GM21515 (cell line): ENCODE measurements around the gene B4GALT2.

Source experiments
- ATAC-seq: cut with Tn5 transposase; IDR thresholded peaks from one replicate; pipeline ENCODE4 v1.9.1; 2021; ENCODE audit not compliant: unreplicated experiment

B4GALT2 gene

DNA sequence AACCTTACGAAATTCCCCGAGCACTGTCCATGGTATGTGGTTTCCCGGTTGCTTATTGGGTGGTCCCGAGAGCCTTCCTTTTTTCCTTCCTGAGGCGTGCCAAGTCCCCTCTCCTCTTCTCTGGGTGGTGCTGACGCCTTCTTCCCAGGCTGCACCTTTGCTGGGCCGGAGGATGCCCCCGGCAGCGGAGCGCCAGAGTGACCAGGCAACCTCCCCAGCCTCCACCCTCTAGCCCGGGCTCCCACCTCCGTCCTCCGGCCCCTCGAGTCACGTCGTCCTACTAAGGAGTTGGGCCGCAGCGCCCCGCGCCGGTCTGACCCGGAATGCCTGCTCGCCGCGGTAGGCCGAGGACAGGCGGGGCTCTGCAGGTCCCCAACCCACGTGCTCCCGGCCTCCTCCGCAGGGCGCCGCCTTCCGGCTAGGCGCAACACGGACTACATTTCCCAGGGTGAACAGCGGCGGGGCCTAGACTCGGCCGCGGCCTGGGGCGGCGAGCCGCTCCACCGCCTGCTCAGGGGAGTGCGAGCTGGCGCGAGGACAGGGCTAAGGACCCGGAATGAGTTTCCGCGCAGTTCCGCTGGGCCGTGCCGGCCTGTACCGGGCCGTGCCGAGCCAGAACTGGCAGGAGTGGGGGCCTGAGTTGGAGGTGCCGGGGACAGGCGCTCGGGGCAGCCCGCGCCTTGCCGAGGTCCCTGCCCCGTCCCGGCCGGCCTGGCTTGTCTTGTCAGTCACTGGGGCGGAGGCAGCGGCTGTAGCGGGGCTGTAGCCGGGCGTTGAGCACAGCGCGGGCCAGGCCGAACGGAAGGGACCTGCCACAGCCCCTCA is 32.6 kb upstream of the B4GALT2 start, which contains the start of gene IPO13:
Gene IPO13 (plus strand): TSS at position 715 of the 825 bp plus-strand sequence. CDS start 651 bp downstream, outside the sequence.
- peak; percentile 89 for ATAC-seq

DNA sequence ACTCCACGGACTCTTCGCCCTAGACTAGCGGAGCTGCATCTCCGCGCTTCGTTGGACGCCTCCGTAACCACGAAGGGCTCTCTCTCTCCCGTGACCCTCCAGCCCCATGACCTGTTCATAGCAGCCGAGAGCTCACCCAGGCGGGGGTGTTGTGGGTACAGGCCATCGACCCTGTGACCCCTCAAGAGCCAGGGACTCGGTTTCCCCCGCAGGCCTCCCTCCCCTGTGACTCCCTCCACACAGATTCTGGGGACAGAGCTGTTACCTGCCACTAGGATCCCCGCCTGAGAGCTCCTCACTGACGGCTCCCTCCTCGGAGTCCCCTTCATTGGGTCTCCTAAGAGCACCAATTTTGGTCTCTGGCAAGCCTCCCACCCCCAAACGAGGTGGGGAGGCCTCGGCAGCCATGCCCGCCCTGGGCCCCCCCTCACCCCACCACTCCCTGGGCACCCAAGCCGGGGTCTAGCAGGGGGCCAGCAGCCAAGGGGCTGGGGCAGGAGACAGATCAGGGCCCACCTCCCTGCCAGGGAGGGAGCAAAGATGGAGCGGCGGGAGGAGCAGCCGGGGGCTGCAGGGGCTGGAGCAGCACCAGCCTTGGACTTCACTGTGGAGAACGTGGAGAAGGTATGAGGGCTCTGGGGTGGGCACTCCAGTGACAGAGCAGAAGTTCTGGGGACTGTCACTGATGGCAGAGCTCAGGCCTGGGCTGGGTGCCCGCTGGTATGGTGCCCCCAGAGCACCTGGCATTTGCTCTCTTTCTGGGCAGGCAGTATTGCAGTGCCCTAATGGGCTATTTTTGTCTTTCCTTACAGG is 31.7 kb upstream of the B4GALT2 start:
- peak; percentile 14 for ATAC-seq

DNA sequence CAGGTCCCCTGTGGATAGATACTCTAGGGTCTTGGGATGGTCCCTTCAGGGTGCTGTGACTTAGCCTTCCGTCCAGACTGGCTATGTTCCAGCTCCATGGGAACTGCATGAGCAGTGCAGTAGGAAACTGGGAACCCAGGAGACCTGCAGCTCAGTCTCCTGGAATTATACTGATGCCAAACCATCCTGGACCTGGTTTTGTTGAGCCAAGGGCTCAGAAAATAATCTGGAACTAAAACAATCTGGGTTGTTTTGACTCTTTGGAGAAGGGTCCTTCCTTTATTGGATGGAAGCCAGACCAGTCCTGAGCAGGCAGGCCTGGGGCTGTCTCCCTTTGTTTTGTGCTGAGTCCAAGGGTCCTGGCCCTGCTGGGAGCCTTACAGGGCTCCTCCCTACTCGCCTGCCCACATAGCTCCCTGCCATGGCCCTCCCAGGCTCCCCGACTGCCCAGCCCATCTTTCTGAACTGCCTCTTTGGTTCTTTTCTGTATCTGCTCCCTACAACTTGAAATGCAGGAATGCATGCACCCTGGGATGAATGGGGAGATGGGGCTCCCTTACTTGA is 31.1 kb upstream of the B4GALT2 start:
- ATAC-seq: no peak

DNA sequence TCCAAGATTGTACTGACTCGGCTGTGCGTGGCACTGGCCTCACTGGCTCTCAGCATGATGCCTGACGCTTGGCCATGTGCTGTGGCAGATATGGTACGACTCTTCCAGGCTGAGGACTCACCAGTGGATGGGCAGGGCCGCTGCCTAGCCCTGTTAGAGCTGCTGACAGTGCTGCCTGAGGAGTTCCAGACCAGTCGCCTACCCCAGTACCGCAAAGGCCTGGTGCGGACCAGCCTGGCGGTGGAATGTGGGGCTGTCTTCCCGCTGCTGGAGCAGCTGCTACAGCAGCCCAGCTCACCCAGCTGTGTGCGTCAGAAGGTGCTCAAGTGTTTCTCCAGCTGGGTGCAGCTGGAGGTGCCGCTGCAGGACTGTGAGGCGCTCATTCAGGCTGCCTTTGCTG is 29.3 kb upstream of the B4GALT2 start:
- ATAC-seq: no peak

DNA sequence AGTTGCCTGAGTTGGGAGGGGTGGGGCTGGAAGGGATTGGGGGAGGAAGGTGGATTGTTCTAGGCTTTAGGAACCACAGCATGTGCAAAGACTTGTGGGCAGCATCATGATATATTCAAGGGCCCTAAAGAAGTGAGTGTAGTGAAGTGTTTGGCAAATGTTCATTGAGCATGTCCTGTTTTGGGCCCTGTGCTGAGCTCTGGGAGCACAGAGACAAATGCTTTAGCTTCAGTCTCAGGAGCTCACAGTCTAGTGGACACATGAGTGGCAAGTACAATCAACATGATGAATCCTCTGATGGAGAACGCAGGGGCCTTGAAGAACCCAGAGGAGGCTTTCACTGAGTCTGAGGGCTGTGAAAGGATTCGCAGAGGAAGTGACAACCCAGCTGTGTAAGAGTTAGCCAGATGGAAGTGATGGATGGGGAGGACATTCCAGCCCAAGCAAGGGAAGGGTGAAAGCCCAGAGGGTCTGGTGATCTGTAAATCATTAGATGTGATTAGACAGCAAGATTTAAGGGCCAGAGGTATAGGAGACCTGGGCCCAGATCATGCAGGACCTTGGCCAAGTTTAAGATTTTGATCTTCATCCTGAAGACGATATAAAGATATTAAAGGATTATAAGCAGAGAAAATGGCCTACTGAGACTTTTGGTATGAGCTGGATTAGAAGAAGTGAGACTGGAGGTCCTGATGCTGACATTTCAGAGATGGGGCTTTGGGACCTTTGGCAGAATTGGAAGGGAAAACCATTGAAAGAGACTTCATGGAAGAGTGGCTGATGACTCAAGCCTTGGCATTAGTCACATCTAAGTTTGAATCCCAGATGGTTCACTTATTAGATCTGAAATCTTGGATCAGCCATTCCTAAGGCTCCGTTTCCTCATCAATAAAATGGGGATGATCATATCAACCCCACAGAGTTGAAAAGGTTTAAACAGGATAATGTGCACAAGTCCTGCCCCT is 27.7 kb upstream of the B4GALT2 start:
- ATAC-seq: no peak

DNA sequence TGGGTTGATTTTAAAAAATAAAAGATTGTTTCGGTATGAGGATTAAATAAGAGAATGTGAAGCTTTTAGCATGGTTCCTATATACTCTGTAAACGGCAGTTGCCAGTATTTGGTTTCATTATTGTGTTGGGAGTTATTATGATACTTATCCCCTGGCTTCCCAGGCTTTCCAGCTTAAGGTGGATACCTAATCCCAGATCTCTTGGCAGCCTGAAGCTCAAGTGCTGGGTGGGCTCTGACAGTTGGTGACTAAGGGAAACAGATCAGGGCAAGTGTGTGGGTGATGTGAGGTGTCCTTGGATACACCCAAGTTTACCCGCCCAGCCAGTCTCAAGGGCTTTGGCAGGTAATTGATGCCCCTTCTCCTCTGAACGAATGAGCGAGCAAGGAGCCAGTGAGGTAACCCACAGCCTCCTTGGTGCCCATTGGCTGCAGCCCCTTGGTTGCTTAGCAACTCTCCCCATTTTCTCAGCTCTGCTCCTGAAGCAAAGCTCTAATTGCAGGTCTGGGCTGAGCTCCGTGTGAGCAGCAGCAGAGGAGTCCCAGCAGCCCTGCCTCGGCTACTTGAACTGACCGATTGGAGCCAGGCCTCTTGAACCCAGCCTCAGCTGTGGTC is 26.2 kb upstream of the B4GALT2 start:
- no peak for ATAC-seq

DNA sequence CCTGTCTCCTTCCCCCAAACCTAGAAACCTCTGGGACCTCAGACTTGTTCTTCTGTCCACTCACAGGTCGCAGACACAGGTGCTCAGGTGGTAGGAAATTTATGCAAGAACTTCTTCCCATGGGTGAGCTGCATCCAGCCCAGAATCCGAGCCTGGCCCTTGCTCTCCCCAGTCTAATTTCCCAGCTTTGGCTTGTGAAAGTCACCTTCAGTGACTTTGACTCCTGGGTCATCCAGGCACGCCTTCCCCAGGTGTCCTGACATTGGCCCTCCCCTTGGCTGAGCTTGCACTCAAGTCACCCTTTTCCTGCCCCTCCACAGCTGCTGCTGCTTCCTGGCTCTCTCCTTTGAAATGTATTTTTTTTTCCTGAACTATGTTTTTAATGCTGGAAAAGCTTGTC is 25.6 kb upstream of the B4GALT2 start:
- no peak for ATAC-seq

DNA sequence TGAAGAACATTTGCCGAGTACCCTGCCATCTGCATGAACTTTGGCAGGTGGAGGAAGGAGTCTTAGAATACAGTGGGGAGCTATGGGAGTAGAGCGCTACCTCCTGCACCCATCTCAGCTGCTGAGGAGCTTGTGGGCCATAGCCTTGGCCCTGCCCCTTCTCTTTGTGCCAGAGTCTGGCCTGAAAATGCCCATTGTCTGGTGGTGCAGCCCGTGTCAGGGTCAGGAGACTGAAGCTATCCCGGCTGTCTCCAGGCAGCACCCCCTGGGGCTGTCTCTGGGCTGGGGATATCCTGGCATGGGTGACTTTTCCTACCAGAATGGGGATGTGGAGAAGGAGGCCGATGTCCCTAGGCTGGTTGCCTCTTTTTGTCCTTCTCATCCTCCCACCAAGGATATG is 25.0 kb upstream of the B4GALT2 start:
- ATAC-seq: no peak

DNA sequence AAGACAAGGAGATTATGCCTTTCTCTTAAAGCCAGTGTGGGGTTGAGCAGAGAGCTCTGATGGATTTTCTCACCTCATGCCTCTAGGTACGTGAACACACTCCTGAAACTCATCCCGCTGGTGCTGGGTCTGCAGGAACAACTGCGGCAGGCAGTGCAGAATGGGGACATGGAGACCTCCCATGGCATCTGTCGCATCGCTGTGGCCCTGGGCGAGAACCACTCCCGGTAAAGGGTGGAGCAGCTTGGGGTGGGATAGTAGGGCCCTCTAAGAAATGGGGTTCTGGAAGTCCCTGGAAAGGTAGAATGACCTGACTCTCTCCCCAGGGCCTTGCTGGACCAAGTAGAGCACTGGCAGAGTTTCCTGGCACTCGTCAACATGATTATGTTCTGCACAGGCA is 22.8 kb upstream of the B4GALT2 start:
- ATAC-seq: no peak

DNA sequence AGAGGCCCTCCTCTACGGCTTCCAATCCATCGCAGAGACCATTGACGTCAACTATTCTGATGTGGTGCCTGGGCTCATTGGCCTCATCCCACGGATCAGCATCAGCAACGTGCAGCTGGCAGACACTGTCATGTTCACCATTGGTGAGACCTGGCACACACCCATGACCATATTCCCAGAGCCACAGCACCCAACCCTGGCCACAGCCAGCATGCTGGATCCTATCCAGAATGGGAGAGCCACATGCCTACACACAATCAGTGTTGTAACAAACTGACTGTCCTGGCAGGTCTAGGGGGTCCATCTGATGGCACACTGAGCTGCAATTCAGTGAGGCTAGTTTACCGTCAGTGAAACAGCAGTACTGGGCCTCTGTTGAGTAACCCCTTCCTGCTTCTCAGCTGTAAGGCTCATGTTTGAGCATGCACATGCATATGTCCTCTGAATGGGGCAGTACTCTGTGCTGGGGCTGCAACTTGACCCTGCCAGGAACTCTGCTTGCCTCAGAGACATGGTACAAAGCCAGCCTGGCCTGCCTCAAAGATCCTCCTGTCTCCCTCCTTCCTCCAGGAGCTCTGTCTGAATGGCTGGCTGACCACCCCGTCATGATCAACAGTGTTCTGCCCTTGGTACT is 21.5 kb upstream of the B4GALT2 start:
- ATAC-seq: no peak

DNA sequence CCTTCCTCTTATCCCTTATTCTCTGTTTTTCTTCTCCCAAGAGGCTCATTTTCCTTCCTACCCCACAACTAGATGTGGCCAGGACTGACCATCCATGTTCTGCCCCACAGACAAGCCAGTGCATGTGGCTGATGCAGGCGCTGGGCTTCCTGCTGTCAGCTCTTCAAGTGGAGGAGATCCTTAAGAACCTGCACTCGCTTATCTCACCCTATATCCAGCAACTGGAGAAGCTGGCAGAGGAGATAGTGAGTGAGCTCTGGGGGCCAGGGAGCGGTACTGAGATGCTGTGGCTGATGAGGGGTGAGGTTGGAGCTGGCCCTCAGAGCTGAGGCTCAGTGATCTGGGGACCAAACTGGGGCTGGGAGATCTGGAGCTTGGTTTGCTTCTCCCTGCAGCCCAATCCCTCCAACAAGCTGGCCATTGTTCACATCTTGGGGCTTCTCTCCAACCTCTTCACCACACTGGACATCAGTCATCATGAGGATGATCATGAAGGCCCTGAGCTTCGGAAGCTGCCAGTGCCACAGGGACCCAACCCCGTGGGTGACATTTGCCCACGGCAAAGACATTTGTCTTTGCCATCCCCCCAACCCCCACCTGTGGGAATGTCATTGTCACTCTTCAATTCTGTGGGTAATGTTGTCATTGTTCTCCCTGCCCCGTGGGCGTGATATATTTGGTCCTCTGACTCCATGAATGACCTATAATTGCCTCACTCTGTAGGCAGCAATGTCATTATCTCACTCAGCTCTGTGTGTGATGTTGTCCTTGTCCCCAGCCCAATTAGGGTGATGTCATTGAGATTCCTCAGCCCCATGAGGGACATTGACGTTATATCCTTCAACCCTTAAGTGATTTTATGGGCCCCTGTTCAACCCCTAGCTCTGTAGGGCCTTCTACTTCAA is 20.4 kb upstream of the B4GALT2 start:
- ATAC-seq: no peak

DNA sequence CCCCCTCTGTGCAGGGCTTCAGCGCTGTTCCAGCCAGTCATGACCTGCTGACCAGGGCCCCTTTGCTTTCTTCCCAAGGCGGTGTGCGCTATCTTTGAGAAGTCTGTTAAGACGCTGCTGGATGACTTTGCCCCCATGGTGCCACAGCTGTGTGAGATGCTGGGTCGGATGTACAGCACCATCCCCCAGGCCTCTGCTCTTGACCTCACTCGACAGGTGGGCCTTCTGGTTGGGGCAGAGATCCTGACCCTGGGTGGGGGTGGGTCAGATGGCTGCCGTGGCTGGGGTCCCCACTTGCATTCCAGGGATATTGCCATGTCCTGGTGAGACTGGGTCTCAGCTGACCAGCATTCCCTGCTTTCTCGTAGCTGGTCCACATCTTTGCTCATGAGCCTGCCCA is 18.2 kb upstream of the B4GALT2 start:
- ATAC-seq: no peak

DNA sequence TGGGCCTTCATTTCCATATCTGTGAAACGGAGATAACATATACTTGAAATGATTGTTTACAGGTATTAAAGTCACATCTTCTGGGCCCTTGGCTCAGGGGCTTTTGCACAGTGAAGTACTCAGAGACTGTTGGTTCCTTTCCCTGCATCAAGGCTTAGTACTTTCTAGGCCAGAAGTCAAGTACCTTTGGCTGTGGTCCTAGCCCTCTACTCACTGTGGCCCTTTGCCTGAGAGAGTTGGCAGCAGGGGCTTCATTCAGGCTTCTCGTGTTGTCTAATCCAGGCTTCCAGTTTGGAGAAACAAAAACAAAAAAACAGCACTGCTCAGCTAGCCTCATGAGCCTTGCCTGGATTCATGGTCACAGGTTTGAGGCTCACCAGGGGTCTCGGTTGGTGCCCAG is 17.3 kb upstream of the B4GALT2 start:
- no peak for ATAC-seq

DNA sequence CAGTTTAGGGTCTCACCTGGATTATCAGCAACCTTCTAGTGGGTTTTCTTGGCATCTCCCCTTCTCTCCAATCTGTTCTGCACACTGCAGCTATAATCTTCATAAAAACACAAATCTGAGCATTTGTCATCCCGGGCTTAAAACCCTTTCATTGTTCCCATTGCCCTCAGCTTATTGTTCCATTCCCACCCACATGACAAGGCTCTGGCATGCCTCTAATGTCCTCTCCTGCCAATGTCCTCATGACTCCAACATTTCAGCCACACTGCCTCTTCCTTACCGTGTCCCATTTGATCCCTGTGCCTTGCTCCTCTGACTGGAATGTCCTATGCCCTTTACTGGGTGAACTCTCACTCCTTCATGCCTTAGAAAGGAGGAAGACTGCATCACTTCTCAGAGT is 16.7 kb upstream of the B4GALT2 start:
- ATAC-seq: no peak

DNA sequence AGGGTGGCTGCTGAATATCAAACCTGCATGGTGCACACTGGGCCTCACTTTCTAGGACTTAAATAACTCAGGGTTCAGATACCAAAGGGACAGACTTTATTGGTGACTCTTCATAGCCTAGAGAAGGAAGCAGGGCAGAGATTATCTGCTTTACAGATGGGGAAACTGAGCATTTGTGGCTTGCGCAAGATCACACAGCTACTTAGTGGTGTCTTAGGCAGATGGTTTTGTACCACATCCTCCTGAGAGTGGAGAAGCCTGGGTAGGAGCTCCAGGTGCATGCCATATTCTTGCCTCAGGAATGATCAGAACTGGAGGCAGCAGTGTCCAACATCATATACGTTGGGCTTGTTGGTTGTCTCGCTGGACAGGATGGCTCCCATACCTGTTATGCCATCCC is 16.0 kb upstream of the B4GALT2 start:
- ATAC-seq: no peak

DNA sequence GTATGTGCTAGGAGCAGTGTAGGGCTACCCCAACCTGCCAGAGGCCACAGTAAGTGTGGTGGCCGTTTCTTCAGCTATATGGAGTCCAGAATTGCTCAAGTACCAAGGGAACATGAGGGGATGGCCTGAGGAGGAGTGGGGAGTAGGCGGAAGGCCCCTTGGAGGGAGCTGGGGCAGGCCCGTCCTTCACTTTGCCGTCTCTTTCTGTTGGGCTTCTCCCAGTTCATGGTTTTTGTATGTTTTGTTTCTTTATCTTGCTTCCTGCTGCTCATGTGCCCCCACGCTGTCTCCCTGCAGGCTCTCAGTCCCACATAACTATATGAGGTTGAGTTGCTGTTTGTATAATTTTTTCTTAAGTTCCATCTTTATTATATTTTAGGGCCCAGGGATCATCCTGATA is 15.1 kb upstream of the B4GALT2 start:
- no peak for ATAC-seq

DNA sequence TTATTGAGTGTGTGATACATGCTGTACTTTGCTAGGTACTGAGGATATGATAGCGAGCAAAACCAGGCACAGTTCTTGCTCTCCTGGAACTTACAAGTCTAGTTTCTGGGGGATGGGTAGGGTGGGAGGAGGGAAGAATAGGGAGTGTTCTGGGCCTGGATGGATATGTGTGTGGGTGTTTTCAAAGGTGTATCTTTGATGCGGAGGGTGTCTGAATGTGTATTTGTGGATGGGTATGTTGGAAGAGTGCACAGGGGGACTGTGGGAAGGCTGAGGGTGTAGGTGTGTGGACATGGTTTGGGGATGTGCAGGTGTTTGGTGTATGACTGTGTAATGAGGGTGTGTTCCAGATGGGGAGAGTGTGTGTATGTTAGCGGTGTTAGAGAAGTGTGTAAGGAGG is 13.7 kb upstream of the B4GALT2 start:
- no peak for ATAC-seq

DNA sequence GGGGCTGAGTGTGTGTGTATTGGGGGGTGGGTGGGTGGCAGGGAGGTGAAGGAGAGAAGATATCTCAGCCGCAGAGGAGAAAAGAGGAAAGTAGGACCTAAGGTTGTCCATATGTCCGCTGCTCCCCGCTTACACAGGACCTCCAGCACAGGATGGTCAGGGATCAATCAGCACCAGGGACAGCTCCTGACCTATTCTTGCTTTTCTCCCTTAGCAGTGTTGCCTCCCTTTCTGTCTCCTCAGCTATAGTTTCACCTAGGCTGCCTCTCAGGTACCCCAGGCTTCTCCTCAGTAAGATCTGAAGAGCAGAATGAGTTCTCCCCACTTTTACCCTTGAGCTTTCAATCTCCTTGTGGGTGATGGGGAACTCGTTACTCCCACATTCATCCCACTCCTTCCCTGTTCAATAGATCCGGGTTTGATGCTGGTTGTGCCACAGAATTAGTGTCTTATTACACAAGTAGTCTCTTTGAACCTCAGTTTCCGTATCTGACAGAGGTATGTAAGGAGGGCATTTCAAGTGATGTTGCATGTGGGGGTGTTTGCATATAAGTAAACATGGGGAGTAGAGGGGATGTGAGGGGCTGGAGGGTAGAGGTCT is 10.6 kb upstream of the B4GALT2 start:
- no peak for ATAC-seq

DNA sequence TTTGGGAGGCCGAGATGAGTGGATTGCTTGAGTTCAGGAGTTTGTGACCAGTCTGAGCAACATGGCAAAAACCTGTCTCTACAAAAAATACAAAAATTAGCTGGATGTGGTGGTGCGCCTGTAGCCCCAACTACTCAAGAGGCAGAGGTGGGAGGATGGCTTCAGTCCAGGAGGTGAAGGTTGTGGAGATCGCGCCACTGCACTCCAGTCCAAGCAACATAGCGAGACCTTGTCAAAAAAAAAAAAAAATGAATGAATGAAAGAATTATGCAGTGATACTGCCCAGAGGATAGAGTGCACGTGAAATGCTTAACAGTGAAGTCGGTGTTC is 9.6 kb upstream of the B4GALT2 start:
- no peak for ATAC-seq
